Activated T-cell treated with anti-CD3 and anti-CD28 coated beads, Interleukin-2, amount 50 U/mL, for 24 hours (primary cell): ENCODE data around the gene SOX3.

Source experiments
- DNase-seq: peaks from one replicate; pipeline ENCODE4 v3.0.0-alpha.2; 2020
- H3K27ac Mint-ChIP-seq: 2 replicates; pipeline ENCODE4 v1.8.0; 2020; ENCODE audit warnings: mild to moderate bottlenecking, mixed read lengths
- H3K27me3 Mint-ChIP-seq: 2 replicates; pipeline ENCODE4 v1.8.0; 2020; ENCODE audit warnings: mixed read lengths
- H3K36me3 Mint-ChIP-seq: 2 replicates; pipeline ENCODE4 v1.8.0; 2020; ENCODE audit warnings: low read depth, mixed read lengths
- H3K4me1 Mint-ChIP-seq: 2 replicates; pipeline ENCODE4 v1.8.0; 2020; ENCODE audit warnings: low read depth, mixed read lengths
- H3K4me3 Mint-ChIP-seq: 2 replicates; pipeline ENCODE4 v1.8.0; 2020; ENCODE audit warnings: mild to moderate bottlenecking, moderate library complexity, mixed read lengths
- H3K9me3 Mint-ChIP-seq: 2 replicates; pipeline ENCODE4 v1.8.0; 2020; ENCODE audit warnings: mixed read lengths

The SOX3 gene

GRCh38 chrX:140505421-140506337, 810 bp upstream of the SOX3 start:
- Mint-ChIP-seq H3K27me3 (peaks cover 82% of the 10 kb centered on the region), H3K9me3 (no peaks in the 10 kb centered on the region)

DNA sequence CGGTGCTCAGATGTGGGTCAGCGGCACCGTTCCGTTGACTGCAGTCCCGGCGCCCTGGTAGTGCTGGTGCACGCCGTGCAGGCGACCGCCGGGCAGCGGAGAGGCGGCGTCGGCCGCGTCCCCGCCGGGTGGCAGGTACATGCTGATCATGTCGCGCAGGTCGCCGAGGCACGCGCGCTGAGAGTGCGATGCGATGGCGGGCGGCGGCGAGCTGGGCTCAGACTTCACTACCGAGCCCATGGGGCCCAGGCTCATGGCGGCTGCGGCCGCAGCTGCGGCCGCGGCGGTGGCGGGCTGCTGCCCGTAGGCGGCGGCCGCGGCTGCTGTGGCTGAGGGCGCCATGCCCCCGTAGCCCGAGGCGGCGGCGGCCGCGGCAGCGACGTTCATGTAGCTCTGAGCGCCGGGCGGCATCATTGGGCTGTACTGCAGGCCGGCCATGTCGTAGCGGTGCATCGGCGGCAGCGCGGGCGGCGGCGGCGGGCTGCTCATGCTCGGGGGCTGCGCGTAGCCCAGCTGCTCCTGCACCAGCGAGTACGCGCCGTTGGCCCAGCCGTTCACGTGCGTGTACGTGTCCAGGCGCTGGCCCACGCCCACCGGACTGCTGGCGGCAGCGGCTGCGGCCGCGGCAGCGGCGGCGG, 1.0 kb downstream of the SOX3 start:
- Mint-ChIP-seq H3K36me3 (no peaks in the 10 kb centered on the region), H3K27ac (no peak overlapping the region), H3K27me3 (peaks cover 82% of the 10 kb centered on the region), H3K4me3 (no peak overlapping the region), H3K9me3 (no peaks in the 10 kb centered on the region), H3K4me1 (peaks cover 12% of the 10 kb centered on the region)
- no peak for DNase-seq

More at GRCh38 chrX:140505421-140506337, 810 bp upstream of the SOX3 start:
- DNase-seq = no peak
- Mint-ChIP-seq H3K4me3 (no peak overlapping the region), H3K36me3 (no peaks in the 10 kb centered on the region), H3K27ac (no peak overlapping the region), H3K4me1 (peaks cover 12% of the 10 kb centered on the region)

DNA sequence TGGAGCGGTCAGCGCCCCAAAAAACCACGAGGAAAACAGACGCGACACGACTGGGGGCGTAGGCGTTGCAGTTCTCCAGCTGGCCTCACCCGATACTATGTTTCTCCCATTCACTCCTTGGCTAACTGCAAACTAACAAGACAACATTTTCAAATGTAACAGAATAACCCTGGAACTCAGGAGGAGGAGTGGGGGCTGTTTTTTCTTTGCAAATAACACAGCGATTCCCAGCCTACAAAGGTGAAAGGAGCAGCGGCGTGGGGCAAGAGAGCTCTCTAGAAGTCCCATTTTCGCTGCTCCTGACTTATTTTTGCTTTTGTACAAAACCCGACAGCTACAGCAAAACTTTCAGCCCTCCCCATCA, 1.6 kb downstream of the SOX3 start:
- H3K4me3 Mint-ChIP-seq = peak overlapping the region; percentile 27
- DNase-seq = no peak
- H3K27ac Mint-ChIP-seq = no peak overlapping the region
- H3K9me3 Mint-ChIP-seq = no peaks in the 10 kb centered on the region
- H3K4me1 Mint-ChIP-seq = peaks cover 12% of the 10 kb centered on the region
- peaks cover 82% of the 10 kb centered on the region for H3K27me3 Mint-ChIP-seq
- H3K36me3 Mint-ChIP-seq = no peaks in the 10 kb centered on the region

- no peaks in the 10 kb centered on the region for H3K9me3 Mint-ChIP-seq
- no peak for DNase-seq
- H3K4me3 Mint-ChIP-seq = peak overlapping the region; percentile 27
- H3K36me3 Mint-ChIP-seq = no peaks in the 10 kb centered on the region
- H3K27me3 Mint-ChIP-seq = peaks cover 78% of the 10 kb centered on the region
- H3K4me1 Mint-ChIP-seq = peaks cover 12% of the 10 kb centered on the region
- no peak overlapping the region for H3K27ac Mint-ChIP-seq
Observed at GRCh38 chrX:140502491-140503237, 2.2 kb downstream of the SOX3 start.

- no peak overlapping the region for H3K27ac Mint-ChIP-seq
- no peak overlapping the region for H3K4me3 Mint-ChIP-seq
- peaks cover 74% of the 10 kb centered on the region for H3K27me3 Mint-ChIP-seq
- H3K4me1 Mint-ChIP-seq = peaks cover 12% of the 10 kb centered on the region
- H3K36me3 Mint-ChIP-seq = no peaks in the 10 kb centered on the region
- no peak for DNase-seq
- no peaks in the 10 kb centered on the region for H3K9me3 Mint-ChIP-seq
Observed at GRCh38 chrX:140501940-140502468, 2.9 kb downstream of the SOX3 start.

DNA sequence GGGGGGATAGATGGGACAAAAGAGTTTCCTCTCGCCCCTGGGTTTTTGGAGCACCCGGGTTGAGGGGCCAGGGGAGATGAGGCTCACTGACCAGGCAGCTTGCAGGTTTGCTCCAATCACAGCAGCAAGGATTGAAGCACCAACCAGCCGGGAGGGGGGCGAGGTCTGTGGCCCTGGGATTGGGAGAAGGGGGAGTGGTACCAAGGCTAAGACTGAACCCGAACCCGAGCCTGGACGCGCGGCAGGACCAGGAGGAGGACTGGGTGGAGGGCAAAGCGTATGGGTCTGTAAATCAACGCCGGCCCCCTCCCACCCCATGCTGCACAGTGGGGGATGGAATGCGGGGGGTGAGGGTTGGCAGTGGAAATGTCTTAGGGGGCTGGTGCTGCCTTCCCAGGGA, 3.5 kb downstream of the SOX3 start:
- Mint-ChIP-seq H3K27ac (no peak overlapping the region), H3K36me3 (no peaks in the 10 kb centered on the region), H3K27me3 (peaks cover 72% of the 10 kb centered on the region), H3K4me1 (peaks cover 12% of the 10 kb centered on the region), H3K9me3 (no peaks in the 10 kb centered on the region), H3K4me3 (no peak overlapping the region)
- no peak for DNase-seq

GRCh38 chrX:140500441-140500840, 4.4 kb downstream of the SOX3 start:
- H3K4me1 Mint-ChIP-seq = peaks cover 10% of the 10 kb centered on the region
- no peak overlapping the region for H3K4me3 Mint-ChIP-seq
- H3K27ac Mint-ChIP-seq = no peak overlapping the region
- no peaks in the 10 kb centered on the region for H3K36me3 Mint-ChIP-seq
- peaks cover 70% of the 10 kb centered on the region for H3K27me3 Mint-ChIP-seq
- no peaks in the 10 kb centered on the region for H3K9me3 Mint-ChIP-seq
- DNase-seq = no peak

- Mint-ChIP-seq H3K4me3 (no peak overlapping the region), H3K27ac (no peak overlapping the region), H3K4me1 (no peaks in the 10 kb centered on the region), H3K9me3 (no peaks in the 10 kb centered on the region), H3K36me3 (no peaks in the 10 kb centered on the region), H3K27me3 (peaks cover 52% of the 10 kb centered on the region)
- DNase-seq = no peak
Observed at GRCh38 chrX:140495739-140496138, 9.1 kb downstream of the SOX3 start.

DNA sequence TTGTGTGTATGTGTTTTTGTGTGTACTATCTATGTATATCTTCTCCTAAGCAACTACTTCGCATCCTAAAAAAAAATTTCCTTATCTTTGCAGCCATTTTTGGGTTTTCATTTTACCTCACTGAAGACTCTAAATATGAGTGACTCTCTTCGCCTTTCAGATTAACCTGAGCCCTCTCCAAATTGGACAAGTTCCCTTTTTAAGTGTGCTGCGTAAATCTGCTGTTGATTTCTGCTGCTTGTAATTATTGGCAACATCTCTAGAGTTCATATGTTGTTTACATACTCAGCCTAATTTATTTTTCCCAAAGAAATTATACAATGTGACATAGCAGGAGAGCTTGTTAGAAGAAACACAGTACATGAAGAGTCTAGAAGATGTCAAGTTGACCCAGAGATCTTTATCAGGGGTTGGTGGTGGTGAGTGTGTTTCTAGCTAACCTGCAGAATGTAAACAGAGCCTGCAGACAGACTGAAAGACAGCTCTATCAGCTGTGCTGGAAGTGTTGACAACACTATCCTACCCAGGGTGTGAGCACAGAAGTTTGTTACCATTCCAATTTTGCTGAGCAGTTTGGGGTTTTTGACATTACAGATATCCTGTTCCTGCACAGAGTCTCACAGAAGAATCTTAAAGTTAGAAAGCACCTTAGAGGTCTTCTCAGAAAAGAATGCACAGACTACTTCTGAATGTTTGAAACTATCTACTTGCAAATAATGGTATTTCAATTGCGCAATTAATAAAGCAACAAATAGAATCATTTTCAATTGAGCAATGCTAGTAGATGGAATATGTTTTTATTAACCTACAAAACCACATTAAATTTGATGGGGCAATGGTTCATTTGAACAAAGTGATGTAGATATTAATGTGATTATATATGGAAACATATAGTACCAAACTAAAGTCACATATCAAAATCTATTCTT, 12.5 kb downstream of the SOX3 start:
- DNase-seq = no peak
- Mint-ChIP-seq H3K9me3 (no peaks in the 10 kb centered on the region), H3K4me1 (no peaks in the 10 kb centered on the region), H3K27me3 (peaks cover 30% of the 10 kb centered on the region), H3K27ac (no peak overlapping the region), H3K4me3 (no peak overlapping the region), H3K36me3 (no peaks in the 10 kb centered on the region)

GRCh38 chrX:140480765-140481164, 24.1 kb downstream of the SOX3 start:
- Mint-ChIP-seq H3K4me3 (no peak overlapping the region), H3K27me3 (peaks cover 30% of the 10 kb centered on the region), H3K9me3 (peaks cover 5% of the 10 kb centered on the region), H3K27ac (no peak overlapping the region), H3K4me1 (no peaks in the 10 kb centered on the region), H3K36me3 (no peaks in the 10 kb centered on the region)
- DNase-seq = no peak

DNA sequence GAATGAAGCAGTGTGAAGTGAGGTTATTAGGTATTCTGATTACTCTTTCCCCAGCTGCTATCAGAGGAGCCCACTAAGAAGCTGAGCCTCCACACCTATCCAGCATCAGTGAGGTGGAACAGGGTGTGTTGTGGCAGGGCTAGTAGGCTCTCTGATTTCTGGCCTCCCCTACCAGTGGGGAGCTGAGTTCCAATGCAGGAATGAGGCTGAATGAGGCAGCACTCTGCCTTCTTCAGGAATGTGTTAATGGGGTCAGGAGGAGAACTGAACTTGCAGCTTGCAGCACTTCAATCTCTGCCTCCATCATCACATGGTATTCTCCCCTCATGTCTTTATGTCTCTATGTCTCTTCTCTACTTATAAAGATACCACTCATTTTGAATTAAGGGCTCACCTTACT, 26.9 kb downstream of the SOX3 start:
- no peaks in the 10 kb centered on the region for H3K4me1 Mint-ChIP-seq
- no peak overlapping the region for H3K4me3 Mint-ChIP-seq
- H3K27me3 Mint-ChIP-seq = peaks cover 29% of the 10 kb centered on the region
- no peak for DNase-seq
- H3K9me3 Mint-ChIP-seq = peaks cover 16% of the 10 kb centered on the region
- H3K36me3 Mint-ChIP-seq = no peaks in the 10 kb centered on the region
- no peak overlapping the region for H3K27ac Mint-ChIP-seq

DNA sequence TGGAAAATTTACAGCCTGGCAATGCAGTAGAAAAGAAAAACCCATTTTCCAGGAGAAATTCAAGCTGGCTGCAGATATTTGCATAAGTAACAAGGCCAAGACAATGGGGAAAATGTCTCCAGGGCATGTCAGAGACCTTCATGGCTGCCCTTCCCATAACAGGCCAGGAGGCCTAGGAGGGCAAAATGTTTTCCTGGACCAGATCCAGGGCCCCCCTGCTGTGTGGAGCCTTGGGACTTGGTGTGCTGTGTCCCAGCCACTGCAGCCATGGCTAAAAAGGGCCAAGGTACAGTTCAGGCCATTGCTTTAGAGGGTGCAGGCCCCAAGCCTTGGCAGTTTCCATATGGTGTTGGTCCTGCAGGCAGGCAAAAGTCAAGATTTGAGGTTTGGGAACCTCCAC, 29.8 kb downstream of the SOX3 start:
- peaks cover 26% of the 10 kb centered on the region for H3K27me3 Mint-ChIP-seq
- H3K36me3 Mint-ChIP-seq = no peaks in the 10 kb centered on the region
- no peak for DNase-seq
- peaks cover 16% of the 10 kb centered on the region for H3K9me3 Mint-ChIP-seq
- H3K4me3 Mint-ChIP-seq = no peak overlapping the region
- H3K4me1 Mint-ChIP-seq = no peaks in the 10 kb centered on the region
- H3K27ac Mint-ChIP-seq = no peak overlapping the region

- Mint-ChIP-seq H3K27ac (no peak overlapping the region), H3K9me3 (no peaks in the 10 kb centered on the region), H3K4me3 (no peak overlapping the region), H3K4me1 (no peaks in the 10 kb centered on the region), H3K36me3 (no peaks in the 10 kb centered on the region), H3K27me3 (peaks cover 9% of the 10 kb centered on the region)
- no peak for DNase-seq
Observed at GRCh38 chrX:140467211-140467610, 37.7 kb downstream of the SOX3 start.
